Measurements from ENCODE around the gene DCTN1. TPM values are rescaled to one million over a fixed set of nuclear protein-coding genes. Genes with fewer than 3 reads are reported as not detected.

The DCTN1 gene
- total and polyA plus RNA-seq, 9 donors, result 56.6 to 129 (median 108) TPM

GRCh38 chr2:74392449-74392743 is 12.3 kb upstream of the DCTN1 start:
- H3K36me3 ChIP-seq (ENCODE audit: control insufficient read depth, insufficient read depth, low read length), result peaks cover 6% of the 10 kb centered on the region
- peaks cover 11% of the 10 kb centered on the region for H3K4me1 ChIP-seq (ENCODE audit: control insufficient read depth, insufficient read depth, low read length)
- H3K9me3 ChIP-seq (replicated peaks; ENCODE audit: control insufficient read depth, low read depth, low read length), result no peaks in the 10 kb centered on the region
- 57% methylated on average over 7 of the region's 13 CpGs for WGBS (ENCODE audit: insufficient coverage)
- no peaks in the 10 kb centered on the region for H3K27me3 ChIP-seq (ENCODE audit: control insufficient read depth, insufficient read depth, low read length)
- H3K4me3 ChIP-seq (ENCODE audit: low read length), result no peak overlapping the region
- no peak for DNase-seq
- no peak overlapping the region for H3K27ac ChIP-seq (ENCODE audit: low read length)

GRCh38 chr2:74391580-74392448 is 11.7 kb upstream of the DCTN1 start:
- peak; percentile 95 for DNase-seq
- Histone ChIP-seq H3K4me1 (ENCODE audit: control insufficient read depth, insufficient read depth, low read length) (peaks cover 11% of the 10 kb centered on the region), H3K9me3 (replicated peaks; ENCODE audit: control insufficient read depth, low read depth, low read length) (no peaks in the 10 kb centered on the region), H3K27me3 (ENCODE audit: control insufficient read depth, insufficient read depth, low read length) (no peaks in the 10 kb centered on the region), H3K27ac (ENCODE audit: low read length) (peak overlapping the region; percentile 92), H3K36me3 (ENCODE audit: control insufficient read depth, insufficient read depth, low read length) (peaks cover 8% of the 10 kb centered on the region), H3K4me3 (ENCODE audit: low read length) (peak overlapping the region; percentile 93)
- WGBS (ENCODE audit: insufficient coverage), result under 1% methylated on average over 54 of the region's 62 CpGs

DNA sequence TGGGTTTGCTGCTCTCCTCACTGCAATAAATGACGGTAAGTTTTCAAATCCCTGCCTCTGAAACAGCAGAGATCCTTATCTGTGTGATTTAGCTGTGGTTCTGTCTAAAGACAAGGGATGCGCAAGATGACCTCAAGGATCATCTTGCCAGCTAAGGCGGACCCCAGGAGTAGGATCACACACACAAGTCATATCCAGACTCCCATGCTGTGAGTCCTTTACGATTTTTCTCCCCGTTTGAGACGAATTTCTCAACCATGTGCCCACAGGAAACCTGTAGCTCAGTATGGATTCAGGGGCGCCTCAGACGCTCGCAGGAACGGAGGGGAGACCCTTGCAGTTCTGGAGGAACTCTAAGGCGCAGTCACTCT is 11.1 kb upstream of the DCTN1 start:
- no peaks in the 10 kb centered on the region for H3K27me3 ChIP-seq (ENCODE audit: control insufficient read depth, insufficient read depth, low read length)

GRCh38 chr2:74390606-74391005 is 10.5 kb upstream of the DCTN1 start:
- H3K27ac ChIP-seq (ENCODE audit: low read length), result no peak overlapping the region

More for the DNA sequence above, 11.1 kb upstream of the DCTN1 start:
- H3K36me3 ChIP-seq (ENCODE audit: control insufficient read depth, insufficient read depth, low read length), result peaks cover 8% of the 10 kb centered on the region
- WGBS (ENCODE audit: insufficient coverage), result 0% methylated on average over 7 of the region's 11 CpGs
- no peaks in the 10 kb centered on the region for H3K9me3 ChIP-seq (replicated peaks; ENCODE audit: control insufficient read depth, low read depth, low read length)
- H3K27ac ChIP-seq (ENCODE audit: low read length), result peak overlapping the region; percentile 92
- peak overlapping the region; percentile 93 for H3K4me3 ChIP-seq (ENCODE audit: low read length)
- H3K4me1 ChIP-seq (ENCODE audit: control insufficient read depth, insufficient read depth, low read length), result peaks cover 11% of the 10 kb centered on the region
- DNase-seq, result peak; percentile 58

GRCh38 chr2:74387346-74387745 is 7.2 kb upstream of the DCTN1 start:
- Histone ChIP-seq H3K4me3 (ENCODE audit: low read length) (no peak overlapping the region), H3K27ac (ENCODE audit: low read length) (no peak overlapping the region), H3K9me3 (replicated peaks; ENCODE audit: control insufficient read depth, low read depth, low read length) (no peaks in the 10 kb centered on the region), H3K36me3 (ENCODE audit: control insufficient read depth, insufficient read depth, low read length) (peaks cover 28% of the 10 kb centered on the region), H3K4me1 (ENCODE audit: control insufficient read depth, insufficient read depth, low read length) (peaks cover 11% of the 10 kb centered on the region), H3K27me3 (ENCODE audit: control insufficient read depth, insufficient read depth, low read length) (no peaks in the 10 kb centered on the region)
- no peak for DNase-seq
- no CpG with 5 or more reads among the region's 1 CpG for WGBS (ENCODE audit: insufficient coverage)

More at GRCh38 chr2:74390606-74391005, 10.5 kb upstream of the DCTN1 start:
- Histone ChIP-seq H3K4me3 (ENCODE audit: low read length) (peak overlapping the region; percentile 93), H3K9me3 (replicated peaks; ENCODE audit: control insufficient read depth, low read depth, low read length) (no peaks in the 10 kb centered on the region), H3K27me3 (ENCODE audit: control insufficient read depth, insufficient read depth, low read length) (no peaks in the 10 kb centered on the region), H3K4me1 (ENCODE audit: control insufficient read depth, insufficient read depth, low read length) (peaks cover 11% of the 10 kb centered on the region), H3K36me3 (ENCODE audit: control insufficient read depth, insufficient read depth, low read length) (peaks cover 11% of the 10 kb centered on the region)
- no peak for DNase-seq
- 30% methylated on average over 3 of the region's 5 CpGs for WGBS (ENCODE audit: insufficient coverage)

- Histone ChIP-seq H3K9me3 (replicated peaks; ENCODE audit: control insufficient read depth, low read depth, low read length) (no peaks in the 10 kb centered on the region), H3K36me3 (ENCODE audit: control insufficient read depth, insufficient read depth, low read length) (peaks cover 28% of the 10 kb centered on the region), H3K27me3 (ENCODE audit: control insufficient read depth, insufficient read depth, low read length) (no peaks in the 10 kb centered on the region), H3K27ac (ENCODE audit: low read length) (no peak overlapping the region), H3K4me1 (ENCODE audit: control insufficient read depth, insufficient read depth, low read length) (peaks cover 8% of the 10 kb centered on the region), H3K4me3 (ENCODE audit: low read length) (no peak overlapping the region)
- no peak for DNase-seq
- WGBS (ENCODE audit: insufficient coverage), result 73% methylated on average over 5 of the region's 8 CpGs
Observed at GRCh38 chr2:74385396-74385795, 5.3 kb upstream of the DCTN1 start.

GRCh38 chr2:74384051-74384450 is 3.9 kb upstream of the DCTN1 start:
- Histone ChIP-seq H3K4me1 (ENCODE audit: control insufficient read depth, insufficient read depth, low read length) (peaks cover 12% of the 10 kb centered on the region), H3K27ac (ENCODE audit: low read length) (no peak overlapping the region), H3K27me3 (ENCODE audit: control insufficient read depth, insufficient read depth, low read length) (no peaks in the 10 kb centered on the region), H3K36me3 (ENCODE audit: control insufficient read depth, insufficient read depth, low read length) (peaks cover 28% of the 10 kb centered on the region), H3K4me3 (ENCODE audit: low read length) (no peak overlapping the region), H3K9me3 (replicated peaks; ENCODE audit: control insufficient read depth, low read depth, low read length) (no peaks in the 10 kb centered on the region)
- 70% methylated on average over 2 of the region's 3 CpGs for WGBS (ENCODE audit: insufficient coverage)
- no peak for DNase-seq

- peaks cover 10% of the 10 kb centered on the region for H3K4me1 ChIP-seq (ENCODE audit: control insufficient read depth, insufficient read depth, low read length)
- H3K27me3 ChIP-seq (ENCODE audit: control insufficient read depth, insufficient read depth, low read length), result no peaks in the 10 kb centered on the region
- no peak for DNase-seq
- peaks cover 28% of the 10 kb centered on the region for H3K36me3 ChIP-seq (ENCODE audit: control insufficient read depth, insufficient read depth, low read length)
- no peak overlapping the region for H3K4me3 ChIP-seq (ENCODE audit: low read length)
- WGBS (ENCODE audit: insufficient coverage), result 67% methylated on average over 1 of the region's 1 CpG
- no peak overlapping the region for H3K27ac ChIP-seq (ENCODE audit: low read length)
- H3K9me3 ChIP-seq (replicated peaks; ENCODE audit: control insufficient read depth, low read depth, low read length), result no peaks in the 10 kb centered on the region
Observed at GRCh38 chr2:74383254-74383653, 3.1 kb upstream of the DCTN1 start.

DNA sequence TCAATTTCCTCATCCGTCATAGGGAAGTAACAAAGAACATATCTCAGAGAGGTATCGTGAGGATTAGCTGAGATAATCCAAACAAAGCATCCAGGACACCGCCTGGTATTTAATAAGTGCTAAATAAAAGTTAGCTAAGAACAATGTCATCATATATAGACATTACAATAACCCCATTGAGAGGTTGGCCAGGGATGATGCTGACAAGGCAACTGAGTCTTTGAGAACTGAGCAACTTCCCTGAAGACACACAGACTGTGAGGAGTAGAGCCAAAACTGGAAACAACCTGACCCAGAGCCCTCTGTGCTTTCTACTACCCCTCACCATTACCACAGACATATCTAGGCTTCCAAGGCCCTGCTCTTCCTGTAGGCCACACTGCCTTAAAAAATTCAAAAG is 1.6 kb upstream of the DCTN1 start:
- H3K9me3 ChIP-seq (replicated peaks; ENCODE audit: control insufficient read depth, low read depth, low read length), result no peaks in the 10 kb centered on the region
- H3K27me3 ChIP-seq (ENCODE audit: control insufficient read depth, insufficient read depth, low read length), result no peaks in the 10 kb centered on the region
- no peak overlapping the region for H3K4me3 ChIP-seq (ENCODE audit: low read length)
- peaks cover 10% of the 10 kb centered on the region for H3K4me1 ChIP-seq (ENCODE audit: control insufficient read depth, insufficient read depth, low read length)
- no peak for DNase-seq
- H3K27ac ChIP-seq (ENCODE audit: low read length), result no peak overlapping the region
- peaks cover 35% of the 10 kb centered on the region for H3K36me3 ChIP-seq (ENCODE audit: control insufficient read depth, insufficient read depth, low read length)
- WGBS (ENCODE audit: insufficient coverage), result no CpG with 5 or more reads among the region's 3 CpGs

- Histone ChIP-seq H3K27me3 (ENCODE audit: control insufficient read depth, insufficient read depth, low read length) (no peaks in the 10 kb centered on the region), H3K4me1 (ENCODE audit: control insufficient read depth, insufficient read depth, low read length) (peaks cover 25% of the 10 kb centered on the region), H3K36me3 (ENCODE audit: control insufficient read depth, insufficient read depth, low read length) (peaks cover 33% of the 10 kb centered on the region), H3K27ac (ENCODE audit: low read length) (no peak overlapping the region), H3K4me3 (ENCODE audit: low read length) (no peak overlapping the region), H3K9me3 (replicated peaks; ENCODE audit: control insufficient read depth, low read depth, low read length) (no peaks in the 10 kb centered on the region)
- no peak for DNase-seq
- 95% methylated on average over 9 of the region's 10 CpGs for WGBS (ENCODE audit: insufficient coverage)
Observed at GRCh38 chr2:74378007-74378406, 2.1 kb downstream of the DCTN1 start.
